HG03520 (cell line): ENCODE measurements around the gene NREP.

ENCODE experiments used
- ATAC-seq: cut with Tn5 transposase; IDR thresholded peaks from one replicate; pipeline ENCODE4 v1.9.1; 2021; ENCODE audit warnings: mild to moderate bottlenecking, moderate library complexity; ENCODE audit not compliant: unreplicated experiment

NREP gene

DNA sequence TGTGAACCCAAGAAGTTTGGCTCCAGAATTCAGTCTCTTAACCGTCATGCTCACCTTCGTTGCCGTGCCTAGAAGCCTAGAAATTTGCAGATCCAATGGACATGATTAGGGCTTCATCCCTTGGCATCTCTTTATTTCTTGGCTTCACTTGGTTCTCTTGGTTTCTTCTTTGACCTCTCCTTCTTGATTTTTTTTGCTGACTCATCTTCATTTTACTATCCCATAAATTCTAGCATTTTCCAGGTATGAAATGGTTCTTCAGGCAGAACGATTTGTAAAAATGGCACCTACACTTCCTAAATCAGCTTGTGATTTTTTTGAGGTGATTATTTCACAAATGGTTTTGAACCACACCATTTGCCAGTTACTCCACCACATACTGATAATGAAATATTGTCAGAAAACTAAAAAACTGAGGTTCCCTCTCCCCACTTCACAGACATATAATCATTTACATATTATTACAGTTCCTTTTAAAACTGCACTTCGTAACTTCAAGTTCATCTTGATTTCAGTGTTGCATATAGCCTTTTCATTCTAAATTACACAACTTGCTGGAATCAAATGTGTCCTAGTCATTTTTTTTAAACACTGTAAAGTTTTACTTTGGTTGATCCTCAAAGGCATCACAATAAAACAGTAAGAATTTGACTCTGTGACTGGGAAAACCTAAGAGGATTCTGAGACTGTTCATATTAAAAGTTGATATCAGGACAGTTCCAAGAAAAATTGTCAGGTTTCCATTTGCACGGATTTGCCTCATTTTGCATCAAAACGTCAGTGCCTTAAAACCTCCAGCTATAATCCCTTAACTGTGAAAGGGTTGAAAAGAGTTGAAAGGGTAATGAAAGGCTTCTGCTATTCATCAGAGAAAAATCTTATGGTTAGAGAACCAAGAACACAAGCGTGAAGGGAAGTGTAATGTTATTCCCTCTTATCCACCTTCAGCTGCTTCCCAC is 8.9 kb upstream of the NREP start:
- no peak for ATAC-seq

DNA sequence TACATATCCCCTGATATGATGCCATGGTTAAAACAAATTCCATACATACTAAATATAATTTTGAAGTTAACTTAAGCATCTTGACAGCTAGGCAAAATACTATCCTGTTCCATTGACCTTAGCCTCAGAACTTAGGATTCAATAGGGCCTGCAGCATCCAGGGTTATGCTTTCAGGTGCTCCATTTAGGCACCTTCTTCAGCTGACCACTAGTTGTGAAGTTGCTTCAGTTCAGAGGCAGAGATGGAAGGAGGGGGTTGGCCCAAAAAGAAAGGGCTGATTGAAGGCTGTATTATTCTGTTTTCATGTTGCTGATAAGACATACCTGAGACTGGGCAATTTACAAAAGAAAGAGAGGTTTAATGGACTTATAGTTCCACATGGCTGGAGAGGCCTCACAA is 7.0 kb upstream of the NREP start:
- ATAC-seq: no peak

DNA sequence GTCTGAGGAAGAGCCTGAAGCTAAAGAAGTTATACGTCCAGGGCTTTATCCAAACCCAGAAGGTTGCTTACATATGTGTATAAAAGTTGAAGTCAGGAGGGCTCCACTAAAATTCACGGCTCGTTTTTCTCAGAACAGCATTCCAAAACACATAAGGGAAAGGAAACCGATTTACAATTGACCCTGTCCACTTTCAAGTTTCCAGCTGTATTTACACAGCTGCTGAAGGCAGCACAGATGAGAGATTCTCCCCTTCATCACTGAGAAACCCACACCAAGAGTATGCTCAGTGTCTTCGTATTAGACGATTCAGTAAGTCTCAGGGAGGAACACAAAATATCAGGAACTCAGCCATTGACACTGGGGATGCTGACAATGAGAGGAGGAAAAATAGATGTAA is 5.9 kb upstream of the NREP start:
- ATAC-seq: no peak

DNA sequence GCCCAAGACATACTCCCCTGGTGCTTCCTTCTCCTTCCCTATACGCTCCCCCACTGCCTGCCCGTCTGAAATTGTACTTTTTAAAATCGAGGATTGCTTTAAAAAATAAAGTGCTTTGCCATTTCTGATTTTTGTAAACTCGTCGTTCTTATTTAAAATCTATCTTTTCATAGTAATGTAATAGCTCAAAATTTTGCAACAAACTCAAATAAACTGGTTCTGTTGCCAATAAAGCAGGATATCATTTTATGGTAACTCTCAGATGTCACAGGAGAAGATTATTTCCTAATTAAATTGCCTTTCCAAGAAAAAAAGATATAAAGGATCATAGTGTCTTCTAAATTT is 1.3 kb upstream of the NREP start:
- ATAC-seq: no peak

DNA sequence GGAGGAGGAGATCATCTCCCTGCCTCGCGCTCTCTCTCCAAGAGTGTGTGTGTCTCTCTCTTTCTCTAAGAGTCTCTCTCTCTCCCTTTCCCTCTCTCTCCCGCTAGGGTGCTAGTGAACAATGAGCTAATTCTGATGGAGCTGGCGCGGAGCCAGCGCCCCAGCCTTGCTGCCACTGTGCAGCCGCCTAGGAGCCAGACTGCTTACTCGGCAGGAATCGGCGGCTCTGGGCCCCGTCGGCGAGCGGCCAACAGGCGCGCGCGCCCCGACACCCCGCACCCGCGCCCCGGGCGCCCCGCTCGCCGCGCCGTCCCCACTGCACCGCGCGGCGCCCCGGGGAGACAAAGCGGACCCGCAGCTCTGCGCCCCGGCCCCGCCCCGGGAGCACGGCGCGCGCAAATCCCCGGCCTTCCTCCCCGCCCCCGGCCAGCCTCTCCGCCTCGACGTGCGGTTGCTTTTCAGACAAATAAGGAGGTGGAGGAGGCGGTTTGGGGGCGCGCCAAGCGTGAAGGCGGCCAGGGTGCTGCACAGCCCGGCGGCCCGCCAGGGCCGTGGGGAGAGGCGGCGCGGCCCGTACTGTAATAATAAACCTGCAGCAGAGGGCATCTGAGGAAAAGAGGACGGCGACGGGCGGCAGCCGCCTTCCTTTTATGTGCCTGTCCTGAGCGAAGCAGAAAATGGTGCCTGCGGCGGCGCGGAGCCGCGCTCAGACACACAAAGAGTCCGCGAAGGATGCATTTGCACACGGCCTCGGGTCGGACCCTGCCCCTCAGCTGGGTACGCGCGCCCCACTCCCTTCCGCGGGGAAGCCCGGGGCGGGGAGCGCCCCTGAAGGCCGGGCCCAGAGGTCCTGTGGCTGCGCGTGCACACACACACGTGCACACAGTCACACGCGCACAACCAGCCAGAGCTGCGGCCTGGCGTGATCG is 625 bp upstream of the NREP start:
- peak; percentile 68 for ATAC-seq

DNA sequence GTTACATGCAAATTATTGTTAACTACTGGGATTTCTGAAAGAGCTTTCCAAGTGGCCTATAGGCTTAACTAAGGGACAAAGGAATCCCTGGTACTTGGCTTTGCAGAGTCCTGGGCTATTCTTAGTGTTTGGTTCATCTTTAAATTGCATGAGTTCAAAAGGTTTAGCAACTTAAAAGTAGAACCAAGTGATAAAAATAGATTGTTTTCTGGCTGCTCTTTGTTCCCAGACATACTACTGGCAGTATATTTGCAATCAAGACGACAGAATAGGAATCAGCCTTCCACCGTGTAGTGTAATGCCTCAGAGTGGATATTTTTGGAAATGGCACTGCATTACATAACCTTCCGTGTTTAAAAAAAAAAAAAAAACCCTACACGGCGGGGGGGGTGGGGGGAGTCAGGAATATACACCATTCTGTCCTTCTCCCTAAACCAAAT is 1.0 kb downstream of the NREP start:
- no peak for ATAC-seq

DNA sequence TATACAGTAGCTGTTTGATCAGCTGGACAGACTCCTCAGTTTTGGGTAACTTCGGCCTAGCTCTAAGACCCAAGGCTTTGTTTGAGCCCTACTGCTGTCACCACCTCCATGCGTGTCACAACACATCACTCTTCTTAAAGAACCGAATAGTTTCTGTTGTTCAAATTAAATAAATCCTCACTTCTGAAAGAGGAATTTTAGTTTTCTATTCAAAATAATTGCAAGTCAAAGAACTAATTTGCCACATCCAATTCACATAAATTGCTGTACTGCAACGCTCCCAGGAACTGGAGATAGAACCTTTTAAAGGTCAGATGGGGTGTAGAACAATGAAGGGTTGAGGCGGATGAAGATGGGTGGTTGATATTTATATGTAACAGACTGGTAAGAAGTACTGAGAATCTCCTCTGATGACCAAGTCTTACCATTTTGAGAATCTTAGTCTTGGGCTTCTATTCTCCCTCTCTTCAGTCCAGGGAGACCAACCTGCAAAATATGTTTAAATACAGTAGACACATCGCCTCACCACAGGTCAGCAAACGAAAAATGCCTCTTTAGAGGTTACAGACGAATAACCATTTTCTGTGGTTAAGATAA is 1.6 kb downstream of the NREP start:
- no peak for ATAC-seq

DNA sequence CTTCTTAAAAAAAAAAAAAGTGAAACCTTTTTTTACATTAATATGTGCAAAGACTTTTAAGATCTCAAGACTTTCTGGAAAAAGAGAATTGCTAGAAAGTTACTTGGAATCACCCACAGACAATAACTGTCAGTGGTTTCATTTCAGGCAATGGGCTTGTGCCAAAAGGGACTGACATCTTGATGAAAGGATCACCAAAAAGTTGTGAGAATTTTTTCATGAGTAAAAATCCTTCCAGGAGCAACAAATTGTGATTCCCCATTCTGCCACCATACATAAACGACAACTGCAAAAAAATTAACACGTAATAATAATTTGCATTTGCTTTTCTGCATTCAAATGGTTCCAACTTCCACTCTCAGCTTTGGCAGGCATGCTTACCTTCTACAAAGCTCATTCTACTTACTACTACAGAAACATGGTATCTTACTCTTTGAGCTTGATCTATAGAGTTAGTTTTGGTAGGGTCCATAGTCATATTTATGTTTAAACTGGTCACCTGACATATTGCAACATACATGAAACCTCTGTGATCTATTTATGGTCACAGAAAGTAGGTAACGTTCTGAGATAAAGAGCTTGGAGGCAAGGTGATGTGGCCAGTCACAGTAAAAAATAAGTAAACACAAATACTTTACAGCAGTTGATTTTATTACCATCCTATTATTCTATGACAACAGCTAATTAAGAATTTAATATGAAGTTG is 3.0 kb downstream of the NREP start:
- no peak for ATAC-seq

DNA sequence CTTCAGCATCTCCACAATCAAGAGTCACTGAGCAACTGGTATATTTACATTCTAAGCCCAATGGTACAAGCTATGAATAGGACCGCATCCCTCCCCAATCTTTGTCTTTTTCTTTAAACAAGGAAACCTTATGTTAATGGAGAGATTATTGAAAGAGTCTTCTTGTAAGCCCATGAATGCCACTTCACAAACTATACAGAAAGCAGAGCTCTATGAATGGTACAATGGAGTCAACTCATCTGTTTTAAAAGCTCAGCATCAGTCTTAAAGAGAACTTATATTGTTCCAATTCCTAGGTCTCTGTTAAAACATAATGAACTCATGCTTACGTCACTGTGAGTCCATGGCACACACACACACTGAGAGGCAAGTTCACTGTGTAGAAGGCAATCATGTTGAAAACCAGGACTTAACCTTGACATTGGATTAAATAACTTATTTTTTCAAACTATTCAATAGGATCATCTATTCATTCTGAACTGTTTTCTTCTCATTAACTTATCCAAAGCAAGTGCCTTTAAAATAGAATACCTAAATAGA is 4.5 kb downstream of the NREP start:
- no peak for ATAC-seq

DNA sequence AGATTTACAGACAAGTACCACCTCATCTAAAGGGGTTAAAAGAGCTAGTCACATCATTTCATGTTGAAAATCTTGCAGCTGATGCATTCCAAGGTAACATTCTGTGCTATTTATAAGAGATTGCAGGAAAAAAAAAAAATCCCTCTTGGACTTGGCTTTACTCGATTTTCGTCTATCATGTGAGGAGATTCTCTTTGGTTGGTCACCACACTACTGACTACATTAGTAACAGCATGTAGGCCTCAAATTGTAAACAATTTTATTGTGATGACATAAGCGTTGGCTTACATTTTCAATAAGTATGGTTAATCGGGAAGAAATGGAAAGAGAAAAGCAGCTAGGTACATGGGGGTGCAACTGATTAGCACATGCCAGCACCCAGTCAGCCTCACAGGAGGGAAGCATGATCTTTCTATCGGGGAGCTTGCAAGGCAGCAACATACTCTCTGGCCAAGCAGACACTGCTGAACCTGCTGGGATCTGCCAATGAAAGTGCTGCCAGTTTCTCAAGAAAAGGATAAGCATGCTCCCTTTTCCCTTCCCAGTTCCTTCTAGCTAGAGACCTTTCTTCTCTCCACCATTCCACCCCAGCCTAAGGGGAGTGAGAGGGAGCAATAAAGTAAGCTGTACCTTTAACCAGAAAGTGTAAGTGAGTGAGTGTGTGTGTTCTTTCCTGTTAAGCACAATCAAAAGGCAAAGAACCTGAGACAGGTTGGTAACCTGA is 7.5 kb downstream of the NREP start:
- no peak for ATAC-seq

DNA sequence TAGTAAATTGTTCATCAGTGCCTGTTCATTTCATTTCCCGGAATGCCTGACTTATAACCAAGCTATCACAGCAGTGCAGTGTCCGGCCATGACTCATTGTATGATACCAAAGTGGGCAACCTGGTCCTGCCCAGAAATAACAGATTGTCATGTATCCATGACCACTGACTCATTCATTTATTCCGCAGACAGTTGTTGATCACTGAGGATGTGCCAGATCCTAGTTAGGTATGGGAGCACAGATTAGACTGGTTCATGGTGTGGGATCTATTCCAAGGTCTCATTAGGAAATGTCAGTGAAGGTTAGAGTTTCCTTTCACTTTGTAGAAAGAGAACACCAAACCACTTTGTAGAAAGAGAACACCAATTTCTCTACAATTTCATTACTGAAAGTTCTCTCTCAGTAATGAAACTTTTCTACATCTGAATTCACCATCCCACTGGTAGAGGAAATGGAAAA is 8.7 kb downstream of the NREP start:
- ATAC-seq: no peak

DNA sequence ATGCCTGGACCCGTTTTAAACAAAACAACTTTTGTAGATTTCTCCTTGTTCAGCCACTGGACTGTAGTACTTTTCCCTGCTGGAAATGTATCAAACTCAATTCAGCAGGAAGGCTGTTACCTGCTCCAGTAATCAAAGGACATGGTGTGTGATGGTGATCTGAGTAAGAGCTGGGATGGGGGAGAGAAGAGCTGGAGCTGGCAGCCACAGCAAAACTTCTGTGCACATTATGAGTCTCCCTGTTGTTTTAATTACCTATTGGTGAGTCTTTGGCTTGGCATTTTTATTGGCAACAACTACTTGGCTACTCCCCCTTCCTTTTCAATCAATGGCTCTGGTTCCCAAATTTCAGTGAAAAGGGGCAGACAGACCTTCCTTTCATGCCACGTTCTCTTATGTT is 9.7 kb downstream of the NREP start:
- ATAC-seq: no peak

DNA sequence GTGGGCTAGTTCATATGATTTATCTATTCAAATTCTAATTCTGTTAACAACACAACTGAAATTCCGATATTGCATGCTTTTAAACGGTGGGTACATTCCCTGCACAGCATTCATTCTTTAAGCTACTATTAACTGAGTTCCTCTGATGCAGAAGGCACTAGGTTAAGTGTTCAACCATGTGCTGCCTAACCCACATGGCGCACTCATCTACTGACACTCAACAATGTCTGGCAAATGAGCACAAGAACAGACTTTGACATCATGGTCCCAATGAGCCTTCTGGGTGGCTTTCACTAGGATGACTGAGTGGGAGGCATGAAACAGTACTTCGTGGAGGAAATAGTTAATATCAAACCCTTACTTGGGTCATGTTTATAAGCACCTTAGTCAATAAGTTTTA is 10.2 kb downstream of the NREP start:
- no peak for ATAC-seq

DNA sequence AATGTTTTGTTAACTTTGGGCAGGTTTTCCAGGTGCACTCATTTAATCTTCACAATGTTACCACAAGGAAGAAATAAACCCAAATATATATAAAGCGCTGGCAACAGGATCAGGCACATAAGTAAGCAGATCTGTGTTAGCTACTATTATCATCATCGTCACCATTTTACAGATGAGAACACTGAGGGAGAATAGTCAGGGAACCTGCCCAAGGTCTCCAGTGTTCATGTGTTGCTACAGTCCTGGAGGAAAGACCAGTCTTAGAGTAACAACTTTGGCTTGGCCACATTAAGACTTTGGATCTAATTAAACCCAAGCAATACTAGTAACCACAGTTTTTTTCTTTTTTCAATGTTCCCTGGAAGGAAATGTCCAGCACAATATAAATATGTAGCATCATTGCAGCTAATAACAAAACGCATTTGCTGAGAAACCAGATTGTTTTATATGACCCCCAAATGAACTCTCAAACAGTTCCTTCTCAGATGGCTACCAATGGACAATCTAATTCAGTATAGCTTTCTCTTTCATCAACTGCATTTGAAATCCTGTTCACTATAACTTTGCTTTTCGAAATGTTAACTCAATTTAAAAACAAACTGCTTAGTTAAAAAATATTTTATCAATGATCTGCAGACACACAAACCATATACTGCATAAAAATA is 11.8 kb downstream of the NREP start:
- ATAC-seq: no peak

DNA sequence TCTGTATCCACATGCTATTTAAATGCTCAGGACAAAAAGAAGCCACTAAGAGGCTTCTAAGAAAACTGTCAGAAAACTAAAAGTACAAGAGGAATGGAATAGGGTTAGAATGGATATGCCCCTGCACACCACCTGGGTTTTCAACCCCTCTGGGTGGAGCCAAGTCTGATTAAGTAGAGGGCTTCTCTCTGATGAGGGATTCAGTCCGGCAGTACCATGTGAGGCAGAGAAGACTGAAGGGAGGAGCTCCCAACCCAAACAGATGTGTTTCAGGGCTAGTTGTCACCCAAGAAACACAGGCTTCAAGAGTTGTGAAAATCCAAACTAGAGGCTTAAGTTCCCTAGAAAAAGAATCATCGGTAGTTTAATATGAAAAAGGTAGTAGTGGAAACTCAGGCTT is 12.5 kb downstream of the NREP start:
- no peak for ATAC-seq

DNA sequence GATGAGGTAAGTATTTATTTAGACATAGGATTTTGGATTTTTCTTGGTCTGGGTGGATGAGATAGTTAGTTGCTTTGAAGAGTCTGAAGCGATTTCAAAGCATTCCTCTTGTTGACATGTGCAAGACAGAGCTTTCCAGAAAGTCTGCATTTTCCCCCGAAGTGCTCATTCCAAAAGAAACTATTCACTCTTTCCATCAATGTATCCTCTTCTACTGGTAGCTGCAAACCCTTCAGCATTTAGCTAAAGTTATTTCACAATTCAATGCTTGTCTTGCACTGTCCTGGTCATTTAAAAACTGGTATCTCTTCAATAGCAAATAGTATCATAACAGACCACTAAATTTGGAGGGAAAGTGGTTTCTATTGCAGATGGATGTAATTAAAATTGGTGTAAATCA is 13.0 kb downstream of the NREP start:
- ATAC-seq: no peak

DNA sequence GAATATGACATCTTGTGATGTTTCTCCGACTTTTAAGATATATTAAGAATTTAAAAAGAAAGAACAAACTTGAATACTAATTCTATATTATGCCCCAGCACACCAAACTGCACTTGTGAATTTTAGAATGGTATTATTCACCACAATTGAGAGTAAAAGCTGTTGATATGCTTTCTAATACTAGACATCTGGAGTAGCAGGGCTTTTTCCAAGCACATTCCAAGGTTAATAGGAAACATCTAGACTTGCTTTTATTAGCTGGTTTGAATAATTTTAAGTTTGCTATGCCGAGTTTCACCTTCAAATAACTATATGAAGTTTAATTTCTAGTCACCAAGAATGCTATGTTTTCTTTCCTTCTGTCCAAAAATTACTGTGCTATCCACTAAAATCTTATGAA is 13.5 kb downstream of the NREP start:
- ATAC-seq: no peak

DNA sequence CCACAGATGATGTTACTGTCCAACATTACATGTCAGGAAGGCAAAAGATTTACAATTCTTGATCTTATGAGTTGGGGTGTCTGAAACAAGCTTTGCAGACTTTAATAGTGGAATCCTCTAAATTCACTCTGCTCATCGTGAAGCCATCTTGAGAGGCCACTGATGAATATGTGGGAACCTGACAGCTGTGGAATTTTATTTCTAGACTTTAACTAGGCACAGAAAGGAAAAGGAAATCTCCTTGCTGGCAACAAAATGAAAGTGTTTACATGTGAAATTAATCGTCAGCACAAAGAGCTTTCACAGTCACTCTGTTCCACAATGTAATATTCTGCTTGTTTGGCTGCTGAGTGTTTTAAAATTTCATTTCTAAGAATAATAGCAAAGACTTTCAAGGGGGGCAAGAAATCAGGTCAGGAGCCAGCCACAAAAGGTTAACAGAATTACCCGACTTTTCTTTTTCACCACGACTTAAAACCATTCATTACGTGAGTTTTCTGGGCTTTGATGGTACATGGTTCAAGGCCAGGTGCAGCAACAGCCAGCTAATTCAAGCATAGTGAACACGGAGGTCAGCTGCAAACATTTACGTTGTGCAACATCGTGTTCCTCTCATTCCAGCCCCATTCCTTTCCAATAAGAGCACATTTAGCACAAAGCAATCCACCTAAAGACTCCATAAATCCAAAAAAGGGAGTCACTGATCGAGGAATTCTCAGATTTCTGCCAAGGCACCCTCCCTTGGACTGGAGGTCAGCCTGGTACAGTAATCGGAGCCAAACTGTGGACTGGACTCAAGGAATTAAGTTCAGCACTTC is 14.6 kb downstream of the NREP start:
- ATAC-seq: no peak
